Measurements from ENCODE around the gene ANKRD52.

The ANKRD52 gene

DNA sequence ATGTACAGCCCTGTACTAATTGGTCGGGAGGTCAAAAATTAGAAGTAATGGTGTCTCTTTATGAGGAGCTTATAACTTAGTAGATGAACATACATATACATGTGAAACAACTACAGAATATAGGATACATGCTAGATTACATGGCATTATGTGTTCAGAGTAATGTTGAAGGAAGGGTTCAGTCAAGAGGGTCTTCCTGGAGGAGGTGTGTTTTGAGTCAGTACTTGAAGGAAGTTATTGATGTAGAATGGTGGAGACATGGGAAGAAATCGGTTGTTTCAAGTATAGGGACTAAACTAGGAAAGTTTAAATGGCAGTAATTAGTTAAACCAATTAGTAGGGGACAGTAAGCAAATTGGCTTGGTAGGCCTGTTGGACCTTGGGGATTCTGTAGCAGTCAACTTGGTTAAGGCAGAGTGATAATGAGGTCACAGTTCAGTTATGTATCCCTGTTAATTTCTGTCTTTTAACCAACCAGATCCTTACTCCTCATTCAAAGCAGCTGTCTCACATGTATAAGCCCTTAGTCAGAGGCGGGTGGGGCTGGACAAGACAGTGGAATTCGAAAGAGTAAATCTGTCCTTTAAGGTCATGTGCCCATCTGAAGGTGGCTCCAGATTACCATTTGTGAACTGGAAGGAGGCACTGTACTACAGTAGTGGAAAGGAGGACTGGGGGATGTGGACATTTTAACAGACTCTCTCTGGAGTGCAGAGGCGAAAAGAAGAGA lies 3.5 kb upstream of the ANKRD52 start:
- Mint-ChIP-seq H3K27ac (no peak overlapping the region), H3K4me3 (no peak overlapping the region), H3K4me1 (ENCODE audit: low read depth) (peaks cover 13% of the 10 kb centered on the region), H3K36me3 (ENCODE audit: low read depth) (no peaks in the 10 kb centered on the region), H3K27me3 (ENCODE audit: low read depth) (no peaks in the 10 kb centered on the region), H3K9me3 (no peaks in the 10 kb centered on the region)
- no peak for DNase-seq (ENCODE audit: low spot score)

GRCh38 chr12:56260921-56261320 lies 2.7 kb upstream of the ANKRD52 start:
- no peaks in the 10 kb centered on the region for H3K27me3 Mint-ChIP-seq (ENCODE audit: low read depth)
- H3K36me3 Mint-ChIP-seq (ENCODE audit: low read depth), result peaks cover 3% of the 10 kb centered on the region
- H3K9me3 Mint-ChIP-seq, result no peaks in the 10 kb centered on the region
- H3K4me1 Mint-ChIP-seq (ENCODE audit: low read depth), result peaks cover 11% of the 10 kb centered on the region
- no peak for DNase-seq (ENCODE audit: low spot score)
- no peak overlapping the region for H3K4me3 Mint-ChIP-seq
- H3K27ac Mint-ChIP-seq, result no peak overlapping the region

- DNase-seq (ENCODE audit: low spot score), result no peak
- Mint-ChIP-seq H3K4me3 (peak overlapping the region; percentile 6), H3K27ac (no peak overlapping the region), H3K27me3 (ENCODE audit: low read depth) (no peaks in the 10 kb centered on the region), H3K9me3 (no peaks in the 10 kb centered on the region), H3K36me3 (ENCODE audit: low read depth) (peaks cover 3% of the 10 kb centered on the region), H3K4me1 (ENCODE audit: low read depth) (peaks cover 10% of the 10 kb centered on the region)
Measured at GRCh38 chr12:56260380-56260779, 2.2 kb upstream of the ANKRD52 start.

DNA sequence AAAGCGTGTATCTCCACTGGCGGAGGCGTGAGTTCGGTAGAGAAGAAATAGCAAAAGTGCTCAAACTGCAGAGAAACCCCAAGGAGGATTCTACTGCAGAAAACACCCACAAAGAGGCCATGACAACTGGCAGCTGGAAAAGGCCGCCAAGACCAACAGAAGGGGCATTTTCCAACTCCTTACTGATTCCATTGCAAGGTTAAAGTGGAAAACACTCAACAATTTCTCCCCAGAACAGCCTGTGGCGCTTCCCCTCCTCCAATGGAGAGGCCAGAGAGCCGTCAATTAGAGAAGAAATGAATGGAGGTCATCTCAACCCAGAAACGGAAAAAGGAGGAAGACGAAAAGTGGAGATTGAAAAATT lies 618 bp upstream of the ANKRD52 start:
- peaks cover 12% of the 10 kb centered on the region for H3K36me3 Mint-ChIP-seq (ENCODE audit: low read depth)
- no peaks in the 10 kb centered on the region for H3K9me3 Mint-ChIP-seq
- peak overlapping the region; percentile 93 for H3K4me3 Mint-ChIP-seq
- H3K4me1 Mint-ChIP-seq (ENCODE audit: low read depth), result peaks cover 10% of the 10 kb centered on the region
- no peaks in the 10 kb centered on the region for H3K27me3 Mint-ChIP-seq (ENCODE audit: low read depth)
- H3K27ac Mint-ChIP-seq, result peak overlapping the region; percentile 86
- DNase-seq (ENCODE audit: low spot score), result no peak

DNA sequence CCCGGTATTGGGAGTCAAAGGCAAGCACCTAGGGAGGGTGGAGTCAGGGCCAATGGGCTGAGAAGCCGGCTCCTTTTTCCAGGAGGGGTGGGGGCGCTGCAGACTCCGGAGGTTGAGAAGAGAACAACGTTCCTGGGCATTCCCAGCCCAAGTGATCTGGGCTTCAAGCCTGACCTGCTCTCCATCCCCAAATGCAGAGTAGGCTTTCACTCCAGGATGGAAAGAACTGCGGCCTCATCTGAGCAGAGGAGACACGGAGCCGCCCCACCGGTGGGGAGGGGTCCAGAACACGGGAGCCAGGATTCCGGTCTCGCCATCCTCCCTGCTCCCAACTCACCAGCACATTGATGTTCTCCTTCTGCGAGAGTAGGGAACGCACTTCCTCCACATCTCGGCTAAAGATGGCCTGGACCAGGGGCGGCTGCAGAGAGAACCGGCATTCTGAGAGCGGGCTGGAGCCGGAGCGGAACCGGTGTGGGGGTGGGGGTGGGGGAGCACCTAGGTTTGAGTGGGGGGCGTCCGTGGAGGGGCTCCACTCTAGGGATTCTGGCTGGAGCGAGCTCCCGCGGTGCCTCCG lies 605 bp downstream of the ANKRD52 start:
- peak overlapping the region; percentile 74 for H3K27ac Mint-ChIP-seq
- H3K36me3 Mint-ChIP-seq (ENCODE audit: low read depth), result peaks cover 22% of the 10 kb centered on the region
- peaks cover 10% of the 10 kb centered on the region for H3K4me1 Mint-ChIP-seq (ENCODE audit: low read depth)
- H3K27me3 Mint-ChIP-seq (ENCODE audit: low read depth), result no peaks in the 10 kb centered on the region
- no peaks in the 10 kb centered on the region for H3K9me3 Mint-ChIP-seq
- peak overlapping the region; percentile 87 for H3K4me3 Mint-ChIP-seq
- no peak for DNase-seq (ENCODE audit: low spot score)

- Mint-ChIP-seq H3K36me3 (ENCODE audit: low read depth) (peaks cover 22% of the 10 kb centered on the region), H3K4me3 (peak overlapping the region; percentile 87), H3K27me3 (ENCODE audit: low read depth) (no peaks in the 10 kb centered on the region), H3K4me1 (ENCODE audit: low read depth) (peaks cover 10% of the 10 kb centered on the region), H3K9me3 (no peaks in the 10 kb centered on the region), H3K27ac (peak overlapping the region; percentile 46)
- no peak for DNase-seq (ENCODE audit: low spot score)
Measured at GRCh38 chr12:56257071-56257470, 1.1 kb downstream of the ANKRD52 start.

DNA sequence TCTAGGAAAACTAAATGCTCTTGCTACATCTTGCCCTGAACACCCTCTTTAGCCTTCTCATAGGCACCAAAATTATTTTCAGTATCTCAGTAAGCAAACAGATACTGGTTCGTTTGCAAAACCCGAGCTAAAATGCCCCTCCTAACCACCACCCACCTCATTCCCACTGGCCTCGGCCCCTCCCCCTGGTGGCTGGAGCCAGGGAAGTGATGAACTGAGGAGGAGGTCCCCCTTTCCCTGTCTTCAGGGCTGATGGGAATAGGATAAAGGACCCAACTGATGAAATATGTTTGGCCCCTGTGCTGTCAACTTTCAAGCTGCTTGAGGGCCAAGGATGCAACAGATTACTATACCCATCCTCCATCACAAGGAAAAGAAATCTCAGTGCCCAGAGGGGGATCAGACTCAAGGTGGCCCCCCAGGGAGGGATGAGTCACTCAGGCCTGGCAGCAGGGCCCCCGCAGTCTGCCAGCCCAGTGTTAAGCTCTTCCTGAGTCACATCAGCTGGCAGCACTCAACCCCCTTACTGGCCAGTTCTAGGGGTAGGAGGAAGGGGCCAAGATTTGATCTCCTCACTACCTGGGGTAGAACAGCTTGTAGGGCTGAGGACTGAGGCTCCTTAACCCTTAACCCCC lies 1.7 kb downstream of the ANKRD52 start:
- peak overlapping the region; percentile 32 for H3K27ac Mint-ChIP-seq
- H3K27me3 Mint-ChIP-seq (ENCODE audit: low read depth), result no peaks in the 10 kb centered on the region
- peaks cover 10% of the 10 kb centered on the region for H3K4me1 Mint-ChIP-seq (ENCODE audit: low read depth)
- H3K36me3 Mint-ChIP-seq (ENCODE audit: low read depth), result peaks cover 28% of the 10 kb centered on the region
- H3K9me3 Mint-ChIP-seq, result no peaks in the 10 kb centered on the region
- peak overlapping the region; percentile 87 for H3K4me3 Mint-ChIP-seq
- no peak for DNase-seq (ENCODE audit: low spot score)

DNA sequence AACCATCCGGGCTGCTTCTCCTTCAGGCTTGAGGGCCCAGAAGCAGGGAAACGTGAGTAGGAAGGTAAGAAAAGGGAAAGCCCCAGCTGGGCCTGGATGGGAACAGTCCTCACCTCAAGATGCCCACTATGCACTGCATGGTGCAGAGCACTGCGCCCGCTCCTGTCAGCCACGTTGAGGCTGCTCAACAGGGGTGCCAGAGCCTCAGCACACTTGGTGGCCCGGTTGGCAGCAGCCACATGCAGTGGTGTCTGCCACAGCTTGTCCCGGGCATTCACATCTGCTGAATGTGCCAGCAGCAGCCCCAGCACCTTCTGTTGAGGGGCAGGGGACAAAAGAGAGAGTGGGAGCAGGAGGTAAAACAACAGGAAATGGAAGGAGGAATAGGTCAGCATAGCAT lies 2.5 kb downstream of the ANKRD52 start:
- H3K27me3 Mint-ChIP-seq (ENCODE audit: low read depth), result no peaks in the 10 kb centered on the region
- H3K36me3 Mint-ChIP-seq (ENCODE audit: low read depth), result peaks cover 28% of the 10 kb centered on the region
- H3K27ac Mint-ChIP-seq, result no peak overlapping the region
- H3K9me3 Mint-ChIP-seq, result no peaks in the 10 kb centered on the region
- peaks cover 10% of the 10 kb centered on the region for H3K4me1 Mint-ChIP-seq (ENCODE audit: low read depth)
- no peak for DNase-seq (ENCODE audit: low spot score)
- H3K4me3 Mint-ChIP-seq, result no peak overlapping the region

GRCh38 chr12:56253091-56253490 lies 5.1 kb downstream of the ANKRD52 start:
- H3K4me1 Mint-ChIP-seq (ENCODE audit: low read depth), result peaks cover 5% of the 10 kb centered on the region
- no peak overlapping the region for H3K4me3 Mint-ChIP-seq
- H3K27ac Mint-ChIP-seq, result no peak overlapping the region

GRCh38 chr12:56252649-56253048 lies 5.5 kb downstream of the ANKRD52 start:
- no peaks in the 10 kb centered on the region for H3K27me3 Mint-ChIP-seq (ENCODE audit: low read depth)
- H3K36me3 Mint-ChIP-seq (ENCODE audit: low read depth), result peaks cover 34% of the 10 kb centered on the region
- DNase-seq (ENCODE audit: low spot score), result no peak
- peaks cover 5% of the 10 kb centered on the region for H3K4me1 Mint-ChIP-seq (ENCODE audit: low read depth)
- no peak overlapping the region for H3K4me3 Mint-ChIP-seq
- H3K9me3 Mint-ChIP-seq, result no peaks in the 10 kb centered on the region
- no peak overlapping the region for H3K27ac Mint-ChIP-seq

More at GRCh38 chr12:56253091-56253490, 5.1 kb downstream of the ANKRD52 start:
- H3K9me3 Mint-ChIP-seq, result no peaks in the 10 kb centered on the region
- H3K36me3 Mint-ChIP-seq (ENCODE audit: low read depth), result peaks cover 34% of the 10 kb centered on the region
- no peak for DNase-seq (ENCODE audit: low spot score)
- H3K27me3 Mint-ChIP-seq (ENCODE audit: low read depth), result no peaks in the 10 kb centered on the region

GRCh38 chr12:56248711-56249110 lies 9.5 kb downstream of the ANKRD52 start:
- no peak overlapping the region for H3K4me3 Mint-ChIP-seq
- H3K27ac Mint-ChIP-seq, result no peak overlapping the region
- no peaks in the 10 kb centered on the region for H3K9me3 Mint-ChIP-seq
- H3K36me3 Mint-ChIP-seq (ENCODE audit: low read depth), result peaks cover 35% of the 10 kb centered on the region
- no peaks in the 10 kb centered on the region for H3K4me1 Mint-ChIP-seq (ENCODE audit: low read depth)
- H3K27me3 Mint-ChIP-seq (ENCODE audit: low read depth), result no peaks in the 10 kb centered on the region
- DNase-seq (ENCODE audit: low spot score), result no peak

DNA sequence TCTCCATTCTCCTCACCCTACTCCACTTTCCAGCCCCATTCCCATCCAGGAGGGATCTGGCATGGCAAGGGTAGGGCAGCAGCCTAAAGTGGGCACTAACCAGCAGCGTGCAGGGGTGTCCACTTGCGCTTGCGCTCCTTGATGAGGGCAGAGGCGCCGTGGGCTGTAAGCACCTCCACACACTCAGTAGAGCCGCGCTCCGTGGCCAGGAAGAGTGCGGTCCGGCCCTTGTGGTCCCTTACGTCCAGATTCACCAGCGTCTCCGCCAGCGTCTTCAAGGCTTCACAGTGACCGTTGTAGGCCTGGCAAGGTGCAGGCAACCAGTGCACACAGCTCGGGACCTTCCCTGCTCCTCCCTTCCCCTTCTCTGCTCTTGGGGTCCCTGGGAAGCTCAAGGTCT lies 10.3 kb downstream of the ANKRD52 start:
- no peak for DNase-seq (ENCODE audit: low spot score)
- no peak overlapping the region for H3K4me3 Mint-ChIP-seq
- H3K4me1 Mint-ChIP-seq (ENCODE audit: low read depth), result no peaks in the 10 kb centered on the region
- H3K27ac Mint-ChIP-seq, result no peak overlapping the region
- no peaks in the 10 kb centered on the region for H3K27me3 Mint-ChIP-seq (ENCODE audit: low read depth)
- peaks cover 28% of the 10 kb centered on the region for H3K36me3 Mint-ChIP-seq (ENCODE audit: low read depth)
- H3K9me3 Mint-ChIP-seq, result no peaks in the 10 kb centered on the region

GRCh38 chr12:56244494-56244893 lies 13.7 kb downstream of the ANKRD52 start:
- Mint-ChIP-seq H3K36me3 (ENCODE audit: low read depth) (peaks cover 33% of the 10 kb centered on the region), H3K27me3 (ENCODE audit: low read depth) (no peaks in the 10 kb centered on the region), H3K4me3 (no peak overlapping the region), H3K4me1 (ENCODE audit: low read depth) (peaks cover 2% of the 10 kb centered on the region), H3K27ac (no peak overlapping the region), H3K9me3 (no peaks in the 10 kb centered on the region)
- no peak for DNase-seq (ENCODE audit: low spot score)

DNA sequence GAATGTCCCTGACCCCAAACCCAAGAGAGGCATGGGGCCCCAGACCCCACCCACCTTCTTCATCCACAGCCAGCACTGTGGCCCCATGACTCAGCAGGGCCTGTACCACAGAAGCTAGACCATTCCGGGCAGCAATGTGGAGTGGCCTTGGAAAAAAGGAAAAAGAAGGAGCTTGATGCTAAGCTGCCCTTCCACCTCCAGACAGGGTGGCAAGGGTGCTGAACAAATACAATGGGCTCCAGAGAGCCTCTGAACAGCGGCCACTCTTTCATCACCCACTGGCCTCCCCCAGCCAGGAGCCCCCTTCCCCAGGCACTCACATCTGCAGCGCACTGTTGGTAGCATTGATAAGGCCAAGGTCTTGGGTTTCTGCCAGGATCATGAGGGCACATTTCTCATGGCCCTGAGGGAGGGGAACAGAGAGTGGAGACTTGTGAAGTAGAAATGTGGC lies 14.4 kb downstream of the ANKRD52 start:
- H3K27ac Mint-ChIP-seq, result no peak overlapping the region
- H3K4me3 Mint-ChIP-seq, result no peak overlapping the region
- H3K4me1 Mint-ChIP-seq (ENCODE audit: low read depth), result peaks cover 2% of the 10 kb centered on the region
- DNase-seq (ENCODE audit: low spot score), result no peak
- peaks cover 29% of the 10 kb centered on the region for H3K36me3 Mint-ChIP-seq (ENCODE audit: low read depth)
- no peaks in the 10 kb centered on the region for H3K9me3 Mint-ChIP-seq
- no peaks in the 10 kb centered on the region for H3K27me3 Mint-ChIP-seq (ENCODE audit: low read depth)
